H9 (cell line): ENCODE measurements around the gene NFATC1. TPM values are rescaled to one million over a fixed set of nuclear protein-coding genes. Genes with fewer than 3 reads are reported as not detected.

Experiments
- DNase-seq: peaks from one replicate; pipeline ENCODE4 v3.0.0-alpha.2; 2017
- H2AFZ ChIP-seq: one replicate; pipeline ENCODE4 v1.6.1; 2013; ENCODE audit warnings: mild to moderate bottlenecking, low read length, control low read depth, moderate library complexity
- H2AK5ac ChIP-seq: 2 replicates; pipeline ENCODE4 v1.6.1; 2013; ENCODE audit warnings: low read length, control low read depth, mixed read lengths; ENCODE audit not compliant: insufficient read length
- H2BK120ac ChIP-seq: one replicate; pipeline ENCODE4 v1.6.1; 2013; ENCODE audit warnings: low read depth, mild to moderate bottlenecking, low read length, control low read depth, inconsistent platforms; ENCODE audit not compliant: poor library complexity, severe bottlenecking
- H2BK12ac ChIP-seq: 2 replicates; pipeline ENCODE4 v1.6.1; 2013; ENCODE audit warnings: low read length, control low read depth, mixed read lengths, low read depth; ENCODE audit not compliant: insufficient read length
- H2BK15ac ChIP-seq: 2 replicates; pipeline ENCODE4 v1.6.1; 2013; ENCODE audit warnings: low read depth, low read length, control low read depth
- H2BK20ac ChIP-seq: one replicate; pipeline ENCODE4 v1.6.1; 2013; ENCODE audit warnings: low read depth, mild to moderate bottlenecking, low read length, control low read depth, inconsistent platforms; ENCODE audit not compliant: poor library complexity, severe bottlenecking
- H2BK5ac ChIP-seq: 2 replicates; pipeline ENCODE4 v1.6.1; 2013; ENCODE audit warnings: low read length, control low read depth, mixed read lengths; ENCODE audit not compliant: insufficient read length
- H3K14ac ChIP-seq: 2 replicates; pipeline ENCODE4 v1.6.1; 2013; ENCODE audit warnings: low read length, control low read depth; ENCODE audit not compliant: insufficient read depth
- H3K18ac ChIP-seq: 2 replicates; pipeline ENCODE4 v1.6.1; 2013; ENCODE audit warnings: low read depth, mild to moderate bottlenecking, mixed read lengths, low read length, control low read depth; ENCODE audit not compliant: insufficient read length
- H3K23ac ChIP-seq: 2 replicates; pipeline ENCODE4 v1.6.1; 2013; ENCODE audit warnings: low read length, control low read depth, mixed read lengths, low read depth; ENCODE audit not compliant: insufficient read length
- H3K23me2 ChIP-seq: 2 replicates; pipeline ENCODE4 v1.6.1; 2013; ENCODE audit warnings: low read depth, mild to moderate bottlenecking, mixed read lengths, low read length, control low read depth; ENCODE audit not compliant: insufficient read length, poor library complexity, severe bottlenecking
- H3K27ac ChIP-seq: 2 replicates; pipeline ENCODE4 v1.5.1; 2013; ENCODE audit warnings: low read length, control low read depth, mixed read lengths, low read depth; ENCODE audit not compliant: insufficient read length
- H3K27me3 ChIP-seq: 2 replicates; pipeline ENCODE4 v1.6.1; 2013; ENCODE audit warnings: low read length, control low read depth, inconsistent platforms; ENCODE audit not compliant: insufficient read depth
- H3K4ac ChIP-seq: 2 replicates; pipeline ENCODE4 v1.6.1; 2013; ENCODE audit warnings: low read depth, mild to moderate bottlenecking, control low read depth, inconsistent platforms, low read length, moderate library complexity
- H3K4me1 ChIP-seq: 2 replicates; pipeline ENCODE4 v1.6.1; 2013; ENCODE audit warnings: low read length, control low read depth, inconsistent platforms; ENCODE audit not compliant: insufficient read depth
- H3K4me2 ChIP-seq: 2 replicates; pipeline ENCODE4 v1.6.1; 2013; ENCODE audit warnings: low read length, control low read depth, mixed read lengths; ENCODE audit not compliant: insufficient read length, insufficient read depth
- H3K56ac ChIP-seq: 2 replicates; pipeline ENCODE4 v1.6.1; 2013; ENCODE audit warnings: low read depth, mild to moderate bottlenecking, mixed read lengths, low read length, control low read depth; ENCODE audit not compliant: insufficient read length
- H3K79me1 ChIP-seq: 2 replicates; pipeline ENCODE4 v1.6.1; 2013; ENCODE audit warnings: low read depth, mild to moderate bottlenecking, moderate library complexity, low read length, control low read depth, inconsistent platforms; ENCODE audit not compliant: insufficient read depth, poor library complexity, severe bottlenecking
- H3K79me2 ChIP-seq: 2 replicates; pipeline ENCODE4 v1.6.1; 2013; ENCODE audit warnings: low read length, control low read depth, inconsistent platforms; ENCODE audit not compliant: insufficient read depth
- H3K9ac ChIP-seq: 2 replicates; pipeline ENCODE4 v1.6.1; 2013; ENCODE audit warnings: low read length, control low read depth, mixed read lengths; ENCODE audit not compliant: insufficient read length; ENCODE audit errors: extremely low read depth
- H3K9me3 ChIP-seq: one replicate; pipeline ENCODE4 v1.6.1; 2013; ENCODE audit warnings: low read depth, low read length, inconsistent platforms; ENCODE audit not compliant: control insufficient read depth
- H3T11ph ChIP-seq: one replicate; pipeline ENCODE4 v1.6.1; 2013; ENCODE audit warnings: mild to moderate bottlenecking, low read length, control low read depth, inconsistent platforms
- H4K20me1 ChIP-seq: one replicate; pipeline ENCODE4 v1.6.1; 2013; ENCODE audit not compliant: control insufficient read depth, insufficient read length, insufficient read depth
- H4K5ac ChIP-seq: 2 replicates; pipeline ENCODE4 v1.6.1; 2013; ENCODE audit warnings: low read depth, mild to moderate bottlenecking, mixed read lengths, low read length, control low read depth; ENCODE audit not compliant: insufficient read length
- H4K8ac ChIP-seq: replicated peaks from 2 replicates; pipeline ENCODE4 v1.6.1; 2013; ENCODE audit warnings: low read length, control low read depth, mixed read lengths, low read depth; ENCODE audit not compliant: insufficient read length
- H4K91ac ChIP-seq: 2 replicates; pipeline ENCODE4 v1.6.1; 2013; ENCODE audit warnings: low read depth, mild to moderate bottlenecking, moderate library complexity, mixed read lengths, low read length, control low read depth; ENCODE audit not compliant: insufficient read length
- H3K27ac Mint-ChIP-seq, 3 experiments: 2 replicates in 2 of 3; 3 replicates in 1 of 3; pipeline ENCODE4 v1.8.0; 2020 to 2021; ENCODE audit warnings: mixed read lengths in 3 of 3, mild to moderate bottlenecking in 1 of 3, moderate library complexity in 1 of 3
- H3K27me3 Mint-ChIP-seq: 2 replicates; pipeline ENCODE4 v1.8.0; 2021; ENCODE audit warnings: low read depth, mild to moderate bottlenecking, moderate library complexity, mixed read lengths
- H3K36me3 Mint-ChIP-seq, 3 experiments: 2 replicates in 2 of 3; 3 replicates in 1 of 3; pipeline ENCODE4 v1.8.0; 2020 to 2021; ENCODE audit warnings: low read depth in 3 of 3, mixed read lengths in 3 of 3; ENCODE audit not compliant: insufficient read depth in 1 of 3
- H3K4me1 Mint-ChIP-seq, 2 experiments: 2 replicates each; pipeline ENCODE4 v1.8.0; 2020; ENCODE audit warnings: mixed read lengths in 2 of 2
- H3K4me3 Mint-ChIP-seq, 2 experiments: 2 replicates in 1 of 2; 3 replicates in 1 of 2; pipeline ENCODE4 v1.8.0; 2020 to 2021; ENCODE audit warnings: mild to moderate bottlenecking in 2 of 2, mixed read lengths in 2 of 2, moderate library complexity in 1 of 2
- H3K9me3 Mint-ChIP-seq, 2 experiments: 2 replicates in 1 of 2; 3 replicates in 1 of 2; pipeline ENCODE4 v1.8.0; 2020; ENCODE audit warnings: mild to moderate bottlenecking in 2 of 2, mixed read lengths in 2 of 2, moderate library complexity in 1 of 2
- WGBS: extraction: QIAGEN DNeasy Blood & Tissue Kit; methylation state at CpG from one replicate; pipeline ENCODE4 v1.1.7; 2013; ENCODE audit warnings: missing lambda C conversion rate, low lambda C conversion rate, mixed read lengths; ENCODE audit not compliant: insufficient read length; ENCODE audit errors: extremely low coverage; 5-methylcytosine and 5-hydroxymethylcytosine counted together
- total RNA-seq: library from RNA; stranded (reverse); gene quantifications from 2 replicates; pipeline ENCODE4 v1.2.1, GENCODE V29; 2021
- TF ChIP-seq, protein P1 (sequence below): fragments of 200-600 bp; sonication (generic); conservative IDR thresholded peaks from 3 replicates; pipeline ENCODE4 v1.8.0; 2021; ENCODE audit warnings: antibody characterized with exemption, mild to moderate bottlenecking

NFATC1 gene
- total RNA-seq, 1 experiment from 2014 or later, result 5.5 TPM

DNA sequence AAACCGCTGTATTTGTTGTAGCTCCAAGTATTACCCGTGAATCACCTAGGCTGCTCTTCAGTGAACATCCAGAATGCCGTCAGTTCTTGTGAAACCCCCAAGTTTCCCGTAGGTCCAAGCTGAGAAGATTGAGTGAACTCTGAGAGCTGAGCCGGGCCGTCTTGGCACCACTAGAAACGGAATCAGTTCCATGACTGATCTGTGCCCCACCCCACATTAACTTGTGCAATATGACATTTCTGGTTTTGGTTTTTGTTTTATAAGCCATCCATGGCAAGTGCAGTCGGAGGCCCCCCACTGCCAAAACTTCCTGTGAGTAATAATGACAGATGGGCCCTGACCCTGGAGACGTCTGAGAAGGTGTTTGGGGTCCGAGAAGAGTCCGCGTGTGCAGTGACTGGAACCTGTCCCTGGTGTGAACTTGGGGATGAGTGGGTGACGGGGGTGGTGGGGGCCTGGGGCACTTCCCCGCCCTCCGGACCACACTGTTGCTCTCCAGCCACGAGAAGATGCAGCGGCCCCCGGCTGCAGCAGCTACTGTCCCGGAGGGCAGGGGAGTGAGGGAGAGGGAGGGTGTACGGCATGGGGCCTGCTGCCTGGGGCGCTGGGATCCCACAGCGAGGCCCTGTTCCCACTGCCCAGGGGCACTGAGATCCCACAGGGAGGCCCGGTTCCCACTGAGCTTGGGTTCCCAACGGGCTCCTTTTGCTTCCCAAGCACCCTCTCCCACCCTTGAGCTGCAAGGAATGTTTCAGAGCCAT, 26.5 kb downstream of the NFATC1 start:
- Histone ChIP-seq H2AK5ac (no peak overlapping the region), H3K4me2 (no peak overlapping the region), H3K23me2 (no peaks in the 10 kb centered on the region), H3K9me3 (no peaks in the 10 kb centered on the region), H3K9ac (no peak overlapping the region), H3T11ph (no peak overlapping the region), H3K27me3 (no peaks in the 10 kb centered on the region), H3K56ac (no peak overlapping the region), H3K4ac (no peak overlapping the region), H4K91ac (no peak overlapping the region), H2BK5ac (no peak overlapping the region), H3K79me1 (no peaks in the 10 kb centered on the region), H3K14ac (no peak overlapping the region), H2BK120ac (no peak overlapping the region), H2AFZ (no peak overlapping the region), H2BK12ac (no peak overlapping the region), H4K20me1 (no peaks in the 10 kb centered on the region), H3K23ac (no peak overlapping the region), H3K27ac (no peak overlapping the region), H4K5ac (no peak overlapping the region), H3K79me2 (no peaks in the 10 kb centered on the region), H2BK20ac (no peak overlapping the region), H4K8ac (no peak overlapping the region), H2BK15ac (no peak overlapping the region), H3K18ac (no peak overlapping the region), H3K4me1 (no peaks in the 10 kb centered on the region)
- Mint-ChIP-seq H3K36me3 (peaks cover 3 to 10% (median 10%) of the 10 kb centered on the region in 3 experiments; a peak in 5 of 7 replicates), H3K4me3 (no peak overlapping the region), H3K27me3 (peaks cover 2% of the 10 kb centered on the region; the same call in 1 of the 2 replicates), H3K27ac (peak overlapping the region in 2 of 3 experiments; percentile 57 to 68; a peak in 2 of 7 replicates), H3K4me1 (peaks cover 4 to 23% of the 10 kb centered on the region in 2 experiments), H3K9me3 (no peaks in the 10 kb centered on the region; a peak in 2 of 5 replicates)
- DNase-seq, result no peak
- WGBS, result no CpG with 5 or more reads among the region's 24 CpGs
- TF ChIP-seq, protein P1, sequence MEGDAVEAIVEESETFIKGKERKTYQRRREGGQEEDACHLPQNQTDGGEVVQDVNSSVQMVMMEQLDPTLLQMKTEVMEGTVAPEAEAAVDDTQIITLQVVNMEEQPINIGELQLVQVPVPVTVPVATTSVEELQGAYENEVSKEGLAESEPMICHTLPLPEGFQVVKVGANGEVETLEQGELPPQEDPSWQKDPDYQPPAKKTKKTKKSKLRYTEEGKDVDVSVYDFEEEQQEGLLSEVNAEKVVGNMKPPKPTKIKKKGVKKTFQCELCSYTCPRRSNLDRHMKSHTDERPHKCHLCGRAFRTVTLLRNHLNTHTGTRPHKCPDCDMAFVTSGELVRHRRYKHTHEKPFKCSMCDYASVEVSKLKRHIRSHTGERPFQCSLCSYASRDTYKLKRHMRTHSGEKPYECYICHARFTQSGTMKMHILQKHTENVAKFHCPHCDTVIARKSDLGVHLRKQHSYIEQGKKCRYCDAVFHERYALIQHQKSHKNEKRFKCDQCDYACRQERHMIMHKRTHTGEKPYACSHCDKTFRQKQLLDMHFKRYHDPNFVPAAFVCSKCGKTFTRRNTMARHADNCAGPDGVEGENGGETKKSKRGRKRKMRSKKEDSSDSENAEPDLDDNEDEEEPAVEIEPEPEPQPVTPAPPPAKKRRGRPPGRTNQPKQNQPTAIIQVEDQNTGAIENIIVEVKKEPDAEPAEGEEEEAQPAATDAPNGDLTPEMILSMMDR, result no peak
